HG03565 (cell line): ENCODE data around the gene TMEM225B.
"Not testable (repeated sequence)": the region's sequence is repeated elsewhere in the genome, so short reads cannot be mapped to it uniquely, and the experiment has no call there.

Experiments used
- ATAC-seq: cut with Tn5 transposase; IDR thresholded peaks from one replicate; pipeline ENCODE4 v1.9.1; 2021; ENCODE audit warnings: mild to moderate bottlenecking, moderate library complexity; ENCODE audit not compliant: unreplicated experiment

TMEM225B gene

DNA sequence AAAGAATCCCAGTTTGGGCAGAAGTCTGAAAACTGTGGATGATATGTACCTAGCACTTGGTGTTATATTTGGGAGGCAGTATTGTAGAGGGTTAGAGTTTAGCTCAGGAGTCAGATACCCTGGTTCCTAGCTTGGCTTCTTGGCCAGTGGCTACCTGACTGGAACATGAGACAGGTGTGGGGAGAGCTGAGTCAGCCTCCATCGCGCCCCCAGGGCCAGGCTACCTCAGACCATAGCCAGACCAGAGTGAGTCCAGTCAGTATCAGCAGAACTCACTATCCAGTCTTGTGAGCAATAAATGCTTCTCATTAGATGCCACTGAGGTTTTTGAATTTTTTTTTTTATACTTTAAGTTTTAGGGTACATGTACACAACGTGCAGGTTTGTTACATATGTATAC is 55.7 kb downstream of the TMEM225B start:
- no peak for ATAC-seq

GRCh38 chr7:99654626-99655025 is 56.6 kb downstream of the TMEM225B start:
- not testable (repeated sequence) for ATAC-seq

DNA sequence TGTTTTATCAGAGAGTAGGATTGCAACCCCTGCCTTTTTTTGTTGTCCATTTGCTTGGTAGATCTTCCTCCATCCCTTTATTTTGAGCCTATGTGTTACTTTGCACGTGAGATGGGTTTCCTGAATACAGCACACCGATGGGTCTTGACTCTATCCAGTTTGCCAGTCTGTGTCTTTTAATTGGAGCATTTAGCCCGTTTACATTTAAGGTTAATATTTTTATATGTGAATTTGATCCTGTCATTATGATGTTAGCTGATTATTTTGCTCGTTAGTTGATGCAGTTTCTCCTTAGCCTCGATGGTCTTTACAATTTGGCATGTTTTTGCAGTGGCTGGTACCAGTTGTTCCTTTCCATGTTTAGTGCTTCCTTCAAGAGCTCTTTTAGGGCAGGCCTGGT is 59.8 kb downstream of the TMEM225B start:
- not testable (repeated sequence) for ATAC-seq
